HG02759 (cell line): ENCODE data around the gene KCTD13.
"Not testable (repeated sequence)": the region's sequence is repeated elsewhere in the genome, so short reads cannot be mapped to it uniquely, and the experiment has no call there.

Experiments used
- ATAC-seq: cut with Tn5 transposase; IDR thresholded peaks from one replicate; pipeline ENCODE4 v1.9.1; 2021; ENCODE audit warnings: mild to moderate bottlenecking, moderate library complexity; ENCODE audit not compliant: unreplicated experiment

The KCTD13 gene

DNA sequence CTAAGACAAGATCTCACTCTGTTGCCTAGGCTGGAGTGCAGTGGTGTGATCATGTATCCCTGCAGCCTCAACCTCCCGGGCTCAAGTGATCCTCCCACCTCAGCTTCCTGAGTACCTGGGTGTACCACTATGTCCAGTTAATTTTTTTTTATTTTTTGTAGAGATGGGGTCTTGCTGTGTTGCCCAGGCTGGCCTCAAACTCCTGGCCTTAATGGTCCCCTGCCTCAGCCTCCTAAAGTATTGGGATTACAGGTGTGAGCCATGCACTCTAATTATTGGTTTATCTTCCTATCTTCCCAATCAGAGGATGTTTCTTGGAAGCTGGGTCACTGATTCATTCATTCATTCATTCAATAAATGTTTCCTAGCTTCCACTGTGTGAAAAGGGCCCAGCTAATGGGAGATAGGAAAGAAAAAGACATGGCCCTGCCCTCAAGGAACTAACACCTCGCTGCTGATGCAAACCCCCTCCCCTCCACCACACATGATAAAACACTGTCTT is 17.3 kb downstream of the KCTD13 start:
- no peak for ATAC-seq

DNA sequence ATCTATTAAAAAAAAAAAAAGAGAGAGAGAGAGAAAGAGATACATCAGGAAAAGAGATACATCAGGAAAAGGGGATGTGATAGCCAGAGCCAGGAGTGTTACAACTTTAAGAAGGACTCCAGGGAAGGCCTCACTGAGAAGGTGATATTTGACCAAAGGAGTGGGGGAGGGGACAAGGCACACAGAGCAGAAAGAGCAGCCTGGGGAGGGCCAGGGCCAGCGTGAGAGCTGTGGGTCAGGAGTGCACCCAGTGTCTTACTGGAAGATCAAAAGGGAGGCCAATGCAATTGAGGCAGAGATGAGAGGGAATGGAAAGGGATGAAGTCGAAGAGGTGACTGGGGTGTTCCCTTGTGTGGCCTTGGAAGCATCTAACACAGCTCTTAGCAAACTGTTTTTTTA is 18.1 kb downstream of the KCTD13 start:
- ATAC-seq = no peak

GRCh38 chr16:29906520-29907244 is 19.3 kb downstream of the KCTD13 start:
- ATAC-seq = no peak

DNA sequence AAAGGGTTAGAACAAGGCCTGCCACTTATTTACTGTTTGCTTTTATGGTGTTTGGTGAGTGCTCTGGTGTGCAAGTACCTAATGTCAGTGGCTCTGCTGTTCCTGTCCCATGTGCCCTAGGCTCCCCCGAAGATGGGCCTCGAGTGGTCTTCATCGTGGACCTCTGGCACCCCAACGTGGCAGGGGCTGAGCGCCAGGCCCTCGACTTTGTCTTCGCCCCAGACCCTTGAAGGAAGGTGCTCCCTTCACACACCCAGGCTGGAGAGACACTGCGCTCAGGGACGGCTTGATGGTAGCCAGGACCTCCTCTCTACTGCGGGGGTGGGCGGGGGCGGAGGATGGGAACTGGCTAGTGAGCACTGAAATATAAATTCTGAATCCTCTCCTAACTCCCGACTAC is 20.4 kb downstream of the KCTD13 start:
- no peak for ATAC-seq

DNA sequence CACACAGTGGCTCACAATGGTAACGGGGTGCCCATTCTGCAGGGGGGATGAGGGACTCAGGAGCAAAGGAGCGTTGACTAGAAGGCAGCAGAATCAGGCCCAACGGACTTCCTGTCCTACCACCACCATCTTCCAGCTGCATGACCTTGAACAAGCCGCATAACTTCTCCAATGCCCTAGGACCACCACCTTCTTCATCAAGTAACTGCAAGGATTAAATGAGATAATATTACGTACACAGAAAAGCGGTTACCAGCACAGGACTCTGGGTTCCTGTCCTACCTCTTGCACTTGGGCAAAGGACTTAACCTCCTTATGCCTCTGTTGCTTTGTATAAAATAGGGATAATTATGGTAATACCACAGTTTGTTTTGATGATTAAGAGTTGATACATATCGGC is 21.1 kb downstream of the KCTD13 start:
- no peak for ATAC-seq

DNA sequence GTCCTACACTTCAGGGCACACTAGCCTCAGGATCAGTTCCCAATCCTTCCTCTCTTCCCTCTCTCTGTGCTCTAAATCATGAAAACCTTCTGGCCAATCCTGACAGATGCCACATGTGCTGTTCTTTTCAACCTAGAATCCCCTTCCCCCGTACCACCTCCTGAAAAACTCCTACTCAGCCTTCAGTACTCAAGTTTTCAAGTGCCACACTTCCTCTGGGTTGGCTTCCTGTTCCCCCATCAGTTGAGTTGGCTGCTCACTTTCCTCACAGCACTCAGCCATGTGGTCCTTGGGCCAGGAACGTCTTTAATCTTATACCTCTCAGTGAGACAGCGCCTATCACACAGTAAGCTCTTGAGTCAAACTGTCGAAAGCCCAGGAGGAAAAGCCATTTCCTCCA is 22.4 kb downstream of the KCTD13 start:
- no peak for ATAC-seq

DNA sequence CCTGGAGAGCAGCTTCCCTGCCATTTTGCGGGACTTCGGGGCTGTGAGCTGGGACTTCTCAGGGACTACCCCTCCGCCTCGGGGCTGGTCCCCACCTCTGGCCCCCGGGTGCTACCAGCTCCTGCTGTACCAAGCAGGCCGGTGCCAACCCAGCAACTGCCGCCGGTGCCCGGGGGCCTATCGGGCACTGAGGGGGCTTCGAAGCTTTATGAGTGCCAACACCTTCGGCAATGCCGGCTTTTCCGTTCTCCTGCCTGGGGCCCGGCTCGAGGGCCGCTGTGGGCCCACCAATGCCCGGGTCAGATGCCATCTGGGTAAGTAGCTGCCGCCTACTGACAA is 24.4 kb downstream of the KCTD13 start:
- no peak for ATAC-seq

GRCh38 chr16:29900888-29901606 is 25.0 kb downstream of the KCTD13 start:
- ATAC-seq = no peak

GRCh38 chr16:29900102-29900887 is 25.7 kb downstream of the KCTD13 start, which contains the start of gene ASPHD1:
Gene ASPHD1, plus strand, starts transcription at chr16:29900488. Its CDS starts 484 bp downstream, at chr16:29900972.
- ATAC-seq = peak; percentile 64

DNA sequence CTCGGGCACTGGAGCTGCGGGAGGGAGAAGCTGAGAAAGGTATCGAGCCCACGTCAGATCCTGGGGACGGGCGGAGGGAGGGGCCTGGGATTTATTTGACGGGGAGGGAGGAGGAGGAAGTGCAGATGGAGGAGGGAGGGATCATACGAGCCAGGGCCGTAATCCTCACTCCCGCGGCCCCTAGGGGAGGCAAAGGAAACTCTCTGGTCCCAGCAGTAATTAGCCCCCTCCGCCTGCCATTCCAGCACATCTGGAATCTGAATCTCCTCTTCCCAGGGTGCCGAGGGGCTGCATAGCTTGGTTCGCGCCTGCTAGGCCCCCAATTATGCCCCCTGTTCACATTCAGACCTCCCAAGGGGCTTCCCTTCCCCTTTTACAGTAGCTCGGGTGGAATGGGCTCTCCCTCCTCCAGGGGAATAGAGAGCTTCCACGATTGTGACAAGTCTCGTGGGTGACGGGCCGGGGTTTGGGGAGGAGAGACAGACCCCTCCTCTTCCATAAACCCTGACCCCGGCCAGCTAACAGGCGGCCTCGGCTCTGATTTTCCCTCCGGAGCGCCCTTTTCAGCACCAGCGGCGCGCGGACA is 26.4 kb downstream of the KCTD13 start, which contains the start of gene SEZ6L2:
SEZ6L2 (minus strand) TSS at position 35 of the 586 bp plus-strand sequence. CDS start 531 bp downstream, outside the sequence.
- ATAC-seq = no peak

DNA sequence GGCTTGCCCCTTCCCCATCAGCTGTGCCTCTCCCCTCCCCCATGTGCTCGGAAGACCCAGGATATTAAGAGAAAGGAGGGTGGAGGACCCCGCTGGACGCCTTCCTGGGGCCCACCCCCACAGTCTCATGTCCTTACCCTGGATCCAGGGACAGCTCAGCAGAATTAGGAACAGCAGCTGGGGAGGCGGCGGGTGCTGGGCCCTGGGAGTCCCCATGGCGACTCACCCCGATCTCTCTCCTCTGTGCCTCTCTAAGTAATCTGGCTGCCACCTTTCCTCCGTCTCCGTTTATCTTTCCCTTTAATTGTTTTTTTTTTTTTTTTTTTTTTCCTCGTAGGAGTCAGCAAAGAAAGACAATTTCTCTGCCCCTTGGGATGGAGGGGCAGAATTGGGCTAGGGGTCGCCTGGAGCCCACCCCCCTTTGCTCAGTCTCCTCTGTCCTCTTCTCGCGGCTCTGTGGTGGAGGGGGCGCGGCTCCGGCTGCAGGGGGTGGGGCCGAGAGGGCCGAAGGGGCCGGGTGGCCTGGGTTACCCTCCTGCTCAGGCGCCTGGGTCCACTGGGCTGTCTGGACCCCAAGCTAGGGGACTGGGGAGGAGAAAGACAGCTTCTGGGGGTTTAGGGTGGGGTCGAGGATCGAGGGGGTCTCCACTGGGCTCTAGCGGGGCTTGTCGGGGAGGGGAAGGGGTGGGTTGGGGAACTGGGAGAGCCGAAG is 27.1 kb downstream of the KCTD13 start:
- no peak for ATAC-seq

DNA sequence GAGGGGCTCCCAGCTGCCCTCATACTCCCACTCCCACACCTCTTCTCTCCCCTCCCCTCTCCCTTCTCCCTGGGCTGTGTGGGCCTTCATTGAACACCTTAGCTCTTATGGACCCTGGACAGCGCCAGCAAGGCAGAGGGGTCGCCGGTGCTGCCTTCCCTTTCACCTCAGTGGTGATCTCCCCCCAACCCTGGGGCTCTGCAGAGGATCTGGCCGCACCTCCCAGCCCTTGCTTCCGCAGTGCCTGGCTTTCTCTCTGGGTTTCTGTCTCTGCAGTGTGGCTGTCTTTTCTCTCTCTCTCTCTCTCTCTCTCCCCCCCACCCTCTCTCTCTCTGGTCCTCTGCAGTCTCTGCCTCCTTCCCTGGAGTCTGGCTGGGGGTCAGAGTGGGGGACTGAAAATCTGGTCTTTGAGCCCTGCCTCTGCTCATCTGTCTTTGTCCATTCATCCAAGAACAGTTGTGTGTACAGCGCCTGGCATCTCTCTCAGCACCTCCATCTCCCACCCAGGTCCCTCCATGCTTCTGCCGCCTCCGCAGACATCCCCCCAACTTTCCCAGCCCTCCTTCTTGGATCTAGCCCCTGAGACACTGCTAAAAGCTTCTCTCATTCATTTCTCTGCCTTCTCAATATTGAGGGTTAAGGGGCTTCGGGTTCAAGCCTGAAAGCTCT is 27.8 kb downstream of the KCTD13 start:
- no peak for ATAC-seq

- ATAC-seq = no peak
Measured at GRCh38 chr16:29897333-29897732, 28.7 kb downstream of the KCTD13 start.

DNA sequence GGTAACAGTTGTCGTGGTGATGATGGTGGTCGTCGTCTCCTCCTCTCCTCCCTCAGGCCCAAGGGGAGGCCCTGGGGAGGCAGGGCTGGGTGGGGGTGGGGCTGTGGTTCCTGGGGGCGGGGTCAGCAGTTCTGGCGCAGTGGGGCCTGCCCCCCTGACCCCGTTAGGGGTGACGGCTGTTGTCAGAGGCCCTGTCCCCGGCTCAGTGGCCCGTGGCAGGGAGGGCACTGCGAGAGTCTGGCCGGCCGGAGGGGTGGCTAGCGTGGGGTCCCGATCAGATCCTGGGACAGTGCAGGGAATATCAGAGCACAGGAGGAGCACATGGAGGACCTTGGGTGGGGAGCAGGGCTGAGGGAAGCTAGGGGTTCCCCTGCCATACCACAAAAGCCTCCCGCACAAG is 29.2 kb downstream of the KCTD13 start:
- no peak for ATAC-seq

GRCh38 chr16:29894352-29894751 is 31.7 kb downstream of the KCTD13 start:
- ATAC-seq = no peak

GRCh38 chr16:29893553-29893952 is 32.5 kb downstream of the KCTD13 start:
- no peak for ATAC-seq

- ATAC-seq = no peak
Measured at GRCh38 chr16:29892458-29892813, 33.6 kb downstream of the KCTD13 start.

DNA sequence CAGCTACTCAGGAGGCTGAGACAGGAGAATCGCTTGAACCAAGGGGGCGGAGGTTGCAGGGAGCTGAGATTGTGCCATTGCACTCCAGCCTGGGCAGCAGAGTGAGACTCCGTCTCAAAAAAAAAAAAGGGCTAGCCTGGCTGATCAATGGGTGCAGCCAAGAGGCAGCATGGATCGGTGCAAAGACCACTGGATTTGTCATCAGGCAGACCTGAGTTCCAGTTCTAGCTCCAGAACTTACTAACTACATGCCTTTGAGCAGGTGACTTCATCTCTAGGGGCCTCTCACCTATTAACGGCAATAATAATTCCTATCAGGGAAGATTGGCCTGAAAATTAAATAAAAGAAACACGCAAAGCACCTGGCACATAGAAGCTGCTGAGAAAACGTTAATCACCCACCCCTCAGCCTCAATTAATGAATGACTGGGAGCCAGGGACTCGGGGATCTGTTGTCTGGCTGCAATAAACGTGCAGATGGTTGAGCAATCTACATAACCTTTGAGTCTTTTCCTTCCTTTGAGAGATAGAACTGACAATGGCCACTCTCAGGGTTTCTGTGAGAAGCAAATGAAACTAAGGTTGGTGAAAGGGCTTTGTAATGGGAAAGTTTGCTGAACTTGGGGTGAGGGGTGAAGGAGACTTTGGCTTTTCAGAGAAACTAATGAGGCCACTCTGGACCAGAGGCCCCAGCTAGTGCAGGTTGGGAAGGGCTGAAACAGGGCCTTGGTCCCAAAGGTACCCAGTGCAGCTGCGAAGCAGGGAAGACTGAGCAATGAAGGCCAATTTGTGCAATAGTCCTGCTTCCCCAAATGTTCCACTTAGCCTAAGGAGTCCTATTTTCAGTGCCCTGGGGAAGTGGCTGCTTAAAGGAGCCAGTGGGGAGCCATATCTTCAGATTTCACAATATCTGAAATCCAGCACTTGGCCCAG is 34.2 kb downstream of the KCTD13 start:
- no peak for ATAC-seq

DNA sequence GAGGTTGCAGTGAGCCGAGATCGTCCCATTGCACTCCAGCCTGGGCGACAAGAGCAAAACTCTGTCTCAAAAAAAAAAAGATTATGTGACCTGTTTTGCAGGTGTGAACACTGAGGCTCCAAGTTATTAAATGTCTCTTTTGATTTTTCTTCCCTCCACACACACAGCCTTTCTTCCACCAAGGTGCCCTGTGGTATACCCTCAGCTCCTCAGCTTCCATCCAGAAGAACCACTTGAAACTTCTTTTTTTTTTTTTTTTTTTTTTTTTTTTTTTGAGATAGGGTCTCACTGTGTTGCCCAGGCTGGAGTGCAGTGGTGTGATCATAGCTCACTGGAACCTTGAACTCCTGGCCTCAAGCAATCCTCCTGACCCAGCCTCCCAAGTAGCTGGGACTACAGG is 36.7 kb downstream of the KCTD13 start:
- ATAC-seq = not testable (repeated sequence)
